CD4-positive, alpha-beta T cell treated with Interleukin-1 beta for 1 hour (primary cell): ENCODE results near the gene PARD6G.

Experiments
- DNase-seq, 2 donors: peaks; one replicate each; pipeline ENCODE4 v3.0.0-alpha.2; 2020 to 2022

Gene PARD6G

DNA sequence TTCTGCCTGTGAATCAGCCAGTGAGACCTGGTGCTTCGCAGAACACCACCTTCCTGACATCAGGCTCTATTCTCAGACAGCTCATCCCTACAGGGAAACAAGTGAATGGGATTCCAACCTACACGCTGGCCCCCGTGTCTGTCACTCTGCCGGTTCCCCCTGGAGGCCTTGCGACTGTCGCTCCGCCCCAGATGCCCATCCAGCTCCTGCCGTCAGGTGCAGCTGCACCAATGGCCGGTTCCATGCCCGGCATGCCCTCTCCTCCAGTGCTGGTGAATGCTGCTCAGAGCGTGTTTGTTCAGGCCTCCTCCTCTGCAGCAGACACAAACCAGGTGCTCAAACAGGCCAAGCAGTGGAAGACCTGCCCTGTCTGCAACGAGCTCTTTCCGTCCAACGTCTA lies 110.2 kb downstream of the PARD6G start:
- DNase-seq, result no peak

DNA sequence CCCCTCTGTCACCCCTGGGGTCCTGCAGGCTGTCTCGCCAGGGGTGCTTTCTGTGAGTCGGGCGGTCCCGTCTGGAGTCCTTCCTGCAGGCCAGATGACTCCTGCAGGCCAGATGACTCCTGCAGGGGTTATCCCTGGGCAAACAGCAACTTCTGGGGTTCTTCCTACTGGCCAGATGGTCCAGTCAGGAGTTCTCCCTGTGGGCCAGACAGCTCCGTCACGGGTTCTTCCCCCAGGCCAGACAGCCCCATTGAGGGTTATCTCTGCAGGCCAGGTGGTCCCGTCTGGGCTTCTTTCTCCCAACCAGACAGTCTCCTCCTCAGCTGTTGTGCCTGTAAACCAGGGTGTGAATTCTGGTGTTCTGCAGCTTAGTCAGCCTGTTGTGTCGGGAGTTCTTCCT lies 110.6 kb downstream of the PARD6G start:
- no peak for DNase-seq

DNA sequence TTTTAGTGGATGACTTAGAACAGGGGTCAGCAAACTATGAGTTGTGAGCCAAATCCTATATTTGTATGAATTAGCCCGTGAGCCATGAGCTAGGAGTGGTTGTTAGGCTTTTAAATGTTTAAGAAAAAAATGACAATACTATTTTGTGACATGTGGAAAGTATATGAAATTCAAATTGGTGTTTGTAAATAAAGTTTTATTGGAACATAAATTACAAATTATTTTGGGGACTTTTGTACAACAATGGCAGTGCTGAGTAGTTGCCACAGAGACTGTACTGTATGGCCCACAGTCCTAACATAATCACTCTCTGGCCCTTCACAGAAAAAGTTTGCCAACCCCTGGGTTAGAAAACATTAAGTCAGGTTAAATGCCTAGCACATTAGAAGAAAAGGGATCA lies 112.2 kb downstream of the PARD6G start:
- no peak for DNase-seq

DNA sequence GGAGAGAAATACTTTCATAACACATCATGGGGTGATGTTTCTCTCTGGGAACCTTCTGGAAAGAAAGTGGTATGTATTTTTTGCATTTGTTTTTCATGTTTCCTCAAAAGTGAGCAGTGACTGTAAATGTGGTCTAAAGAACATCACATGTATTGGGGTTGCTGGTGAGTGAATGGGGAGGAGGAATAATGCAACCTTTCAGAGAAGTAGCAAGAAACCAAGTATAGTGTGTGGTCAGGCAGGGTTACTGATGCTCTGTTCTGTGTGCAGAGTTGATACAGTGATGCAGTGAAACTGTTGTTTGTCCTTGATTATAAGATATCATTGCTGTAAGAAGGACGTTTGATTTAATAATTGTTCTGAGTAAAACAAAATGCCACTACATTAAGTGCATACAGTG lies 114.2 kb downstream of the PARD6G start:
- no peak for DNase-seq

DNA sequence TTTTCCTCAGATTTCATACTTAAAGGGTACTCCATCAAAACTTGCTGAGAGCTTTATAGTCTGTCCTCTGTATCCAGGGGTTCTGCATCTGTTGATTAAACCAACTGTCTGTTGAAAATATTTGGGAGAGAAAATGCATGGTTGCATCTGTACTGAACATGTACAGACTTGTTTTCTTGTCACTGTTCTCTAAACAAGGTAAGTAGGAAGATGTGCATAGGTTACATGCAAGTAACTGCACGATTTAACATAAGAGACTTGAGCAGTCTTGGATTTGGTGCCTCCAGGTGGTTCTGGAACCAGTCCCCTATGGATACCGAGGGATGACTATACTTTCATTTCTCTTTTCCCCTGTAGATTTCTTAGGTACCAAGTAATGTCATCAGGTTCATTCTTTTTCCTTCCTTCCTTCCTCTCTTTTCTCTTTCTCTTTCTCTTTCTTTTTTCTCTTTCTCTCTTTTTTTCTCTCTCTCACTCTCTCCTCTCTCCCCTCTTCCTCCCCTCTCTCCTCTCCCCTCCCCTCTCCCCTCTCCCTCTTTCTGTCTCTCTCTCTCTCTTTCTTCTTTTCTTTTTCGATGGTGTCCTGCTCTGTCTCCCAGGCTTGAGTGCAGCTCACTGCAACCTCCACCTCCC lies 115.0 kb downstream of the PARD6G start:
- DNase-seq, result no peak

DNA sequence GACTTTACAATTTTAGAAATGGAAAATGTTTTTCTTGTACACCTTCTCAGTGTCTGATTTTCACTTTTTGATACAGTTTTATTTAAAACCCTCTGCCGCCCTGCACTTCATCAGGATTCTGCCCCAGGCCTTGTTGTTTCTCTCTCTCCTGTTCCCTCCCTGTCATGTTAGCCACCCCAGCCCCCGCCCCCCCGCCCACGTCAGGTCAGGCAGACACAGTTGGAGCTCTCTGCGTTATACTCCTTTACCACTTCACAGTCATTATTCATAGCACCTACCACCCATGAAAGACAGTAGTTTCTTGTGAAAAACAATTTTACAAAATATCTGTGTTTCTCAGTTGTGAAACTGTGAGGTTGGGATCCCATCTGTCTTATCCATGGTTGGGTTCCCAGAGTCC lies 116.8 kb downstream of the PARD6G start:
- no peak for DNase-seq

DNA sequence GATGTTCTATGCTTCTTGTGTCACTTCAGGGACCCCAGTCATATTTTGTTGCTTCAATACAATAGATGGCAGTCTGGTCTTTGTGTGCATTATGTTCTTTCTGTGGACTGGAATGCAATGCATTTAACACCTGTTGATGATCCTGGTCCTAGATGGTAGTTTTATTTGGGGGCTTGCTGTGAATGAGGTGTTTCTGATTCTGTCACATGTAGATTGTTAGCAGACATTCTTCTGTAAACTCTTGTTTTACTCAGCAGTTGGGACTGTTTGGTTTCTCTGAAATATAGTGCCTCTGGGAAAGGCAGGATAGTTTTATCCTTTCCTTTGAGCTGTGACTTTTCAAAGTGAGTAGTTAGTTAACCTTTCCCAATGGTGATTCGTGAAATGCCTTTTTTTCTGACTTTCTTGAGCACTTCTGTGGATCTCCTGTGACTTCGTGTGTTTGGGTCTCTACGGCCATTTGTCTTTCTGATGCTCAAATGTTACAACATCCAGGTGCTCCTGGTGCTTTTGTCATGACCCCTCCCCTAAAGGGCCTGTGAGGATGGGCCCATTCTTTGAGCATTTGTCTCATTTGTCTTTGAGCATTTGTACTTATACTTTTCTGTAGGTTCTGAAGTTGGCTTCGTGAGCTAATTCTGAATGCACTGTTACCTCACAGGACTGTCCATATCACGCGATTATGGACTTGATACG lies 117.5 kb downstream of the PARD6G start:
- no peak for DNase-seq

DNA sequence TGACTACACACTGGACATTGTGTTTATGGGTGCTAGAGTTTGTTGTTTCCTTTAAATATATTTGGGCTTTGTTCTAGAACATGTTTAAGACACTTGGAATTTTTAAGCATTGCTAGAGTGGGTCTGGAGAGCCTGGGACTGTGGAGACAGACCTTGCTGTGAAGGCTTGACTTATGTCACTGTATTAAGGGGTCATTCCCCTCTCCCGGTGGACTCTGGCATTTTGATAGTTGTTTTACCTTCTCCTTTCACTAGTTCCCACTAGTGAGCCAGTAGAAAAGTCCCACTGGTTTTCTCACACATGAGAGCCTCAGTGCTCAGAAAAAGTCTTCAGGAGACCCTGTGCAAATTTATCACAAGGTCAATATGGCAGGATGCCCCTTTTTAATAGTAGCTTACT lies 119.7 kb downstream of the PARD6G start:
- DNase-seq, result no peak

DNA sequence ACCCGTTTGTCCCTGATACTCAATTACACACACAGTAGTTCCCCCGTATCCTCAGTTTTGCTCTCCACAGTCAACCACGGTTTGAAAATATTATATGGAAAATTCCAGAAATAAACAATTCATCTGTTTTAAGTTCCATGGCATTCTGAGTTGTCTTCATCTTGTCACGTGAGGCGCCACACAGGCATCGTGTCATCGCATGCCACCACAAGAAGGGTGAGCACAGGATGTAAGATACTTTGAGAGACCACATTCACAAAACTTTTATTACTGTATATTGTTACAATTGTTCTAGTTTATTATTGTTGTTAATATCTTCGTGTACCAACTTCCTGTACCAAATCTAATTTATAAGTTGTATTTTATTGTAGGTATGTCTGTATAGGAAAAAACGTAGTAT lies 120.5 kb downstream of the PARD6G start:
- no peak for DNase-seq

DNA sequence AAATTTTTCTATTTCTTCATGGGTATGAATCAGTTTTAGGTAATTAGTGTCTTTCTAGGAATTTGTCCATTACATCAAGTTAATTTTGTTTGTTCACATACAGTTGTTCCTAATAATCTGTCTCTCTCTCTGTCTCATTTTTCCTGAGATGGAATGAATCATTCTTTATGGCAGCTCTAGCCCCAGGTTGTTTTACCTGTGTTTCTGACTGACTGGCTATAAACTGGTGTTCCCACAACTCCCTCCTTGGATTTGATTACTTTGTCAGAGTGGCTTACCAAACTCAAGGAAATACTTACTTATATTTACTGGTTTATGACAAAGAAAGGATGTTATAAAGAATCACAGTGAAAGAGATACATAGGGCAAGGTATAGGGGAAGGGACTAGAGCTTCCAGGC lies 123.2 kb downstream of the PARD6G start:
- no peak for DNase-seq

DNA sequence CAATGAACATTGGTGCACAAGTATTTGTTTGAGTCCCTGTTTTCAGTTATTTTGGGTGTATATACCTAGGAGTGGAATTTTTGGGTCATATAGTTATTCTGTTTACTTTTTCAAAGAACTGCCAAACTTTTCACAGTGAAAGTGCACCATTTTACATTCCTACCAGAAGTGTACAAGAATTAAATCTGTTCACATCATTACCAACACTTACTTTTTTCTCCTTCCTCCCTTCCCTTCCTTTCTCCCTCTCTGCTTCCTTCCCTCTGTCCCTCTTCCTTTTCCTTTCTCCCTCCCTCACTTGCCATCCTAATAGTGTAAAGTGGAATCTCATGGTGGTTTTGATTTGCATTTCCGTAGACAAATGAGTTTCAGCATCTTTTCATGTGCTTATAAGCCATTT lies 126.4 kb downstream of the PARD6G start:
- no peak for DNase-seq

DNA sequence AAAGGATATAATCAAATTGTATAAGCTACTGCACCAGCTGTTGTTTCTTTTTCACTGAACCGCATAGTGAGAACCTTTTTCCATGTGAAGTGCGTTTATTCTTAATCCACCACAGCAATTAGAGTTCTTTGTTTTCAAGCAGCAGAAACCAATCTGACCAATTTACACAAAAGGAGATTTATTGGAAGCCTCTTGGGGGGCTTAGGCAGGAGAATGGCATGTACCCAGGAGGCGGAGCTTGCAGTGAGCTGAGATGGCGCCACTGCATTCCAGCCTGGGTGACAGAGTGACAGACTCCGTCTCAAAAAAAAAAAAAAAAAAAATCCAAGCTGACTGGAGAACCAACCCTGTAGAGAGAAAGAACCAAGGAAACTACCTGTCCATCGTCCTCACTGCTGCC lies 128.2 kb downstream of the PARD6G start:
- DNase-seq, result no peak

DNA sequence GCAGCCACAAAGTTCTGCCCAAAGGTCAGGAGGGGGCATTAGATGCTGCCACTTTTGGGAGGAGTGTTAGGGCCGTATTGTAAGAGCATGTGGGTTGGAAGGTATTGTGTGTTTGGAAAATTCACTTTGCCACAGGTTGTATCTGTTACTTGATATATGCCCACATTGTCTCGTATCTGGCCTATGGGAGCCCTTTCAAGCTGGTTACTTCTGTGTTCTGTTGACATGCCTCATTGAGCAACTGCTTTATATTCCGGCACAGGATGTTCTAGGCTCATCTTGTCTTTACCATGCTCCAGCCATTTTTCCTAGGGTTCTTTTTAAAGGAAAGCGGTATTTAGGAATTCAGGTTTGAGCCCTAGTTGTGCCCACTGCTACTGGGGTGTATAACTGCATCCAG lies 132.3 kb downstream of the PARD6G start:
- DNase-seq, result no peak

DNA sequence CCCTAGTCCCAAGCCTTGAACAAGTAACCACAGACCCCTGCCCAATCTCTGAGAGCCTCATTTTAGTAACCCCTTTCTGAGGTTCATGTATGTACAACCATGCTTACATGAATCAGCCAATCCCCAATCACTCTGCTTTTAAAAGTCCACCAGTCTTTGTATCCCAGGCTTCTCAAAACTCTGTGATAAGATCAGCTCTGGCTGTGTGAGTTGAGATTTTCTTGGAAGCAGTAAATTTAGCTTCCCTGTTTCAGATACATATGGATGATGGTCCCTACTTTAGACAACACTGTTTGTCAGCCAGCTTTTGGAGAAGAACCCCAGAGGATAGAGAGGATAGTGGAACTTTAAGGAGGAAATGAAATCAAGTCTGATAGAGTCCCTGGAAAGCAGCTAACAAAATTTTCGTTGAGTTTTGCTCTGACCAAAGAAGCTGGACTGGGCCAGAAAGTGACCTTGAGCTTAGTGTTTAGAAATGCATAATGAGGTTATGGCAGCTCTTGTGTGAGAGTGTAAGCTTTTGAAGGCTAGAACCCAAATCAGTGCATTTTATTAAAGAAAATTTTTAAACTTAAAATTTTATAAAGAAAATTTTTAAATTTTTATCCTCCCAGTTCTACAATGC lies 134.6 kb downstream of the PARD6G start:
- DNase-seq, result no peak

DNA sequence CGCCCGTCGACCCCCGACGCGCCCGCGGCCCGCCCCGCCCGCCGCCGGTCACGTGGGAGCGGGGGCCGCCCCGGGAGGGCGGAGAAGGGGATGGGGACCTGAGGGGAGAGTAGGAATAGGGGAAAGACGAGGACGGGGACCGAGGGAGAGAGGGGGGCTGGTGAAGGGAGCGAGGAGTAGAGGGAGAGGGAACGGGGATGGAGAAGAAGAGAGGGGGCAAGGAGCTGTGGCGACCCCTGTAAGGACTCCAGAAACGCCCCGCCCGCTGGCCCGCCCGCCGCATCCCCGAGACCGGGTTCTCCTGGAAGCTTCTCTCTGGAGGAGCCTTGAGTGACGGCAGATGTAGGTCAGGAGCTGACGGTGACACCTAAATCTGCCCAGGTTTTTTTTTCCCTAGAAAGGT lies 137.6 kb downstream of the PARD6G start:
- DNase-seq, result peak in 1 of 2 donors; percentile 14

DNA sequence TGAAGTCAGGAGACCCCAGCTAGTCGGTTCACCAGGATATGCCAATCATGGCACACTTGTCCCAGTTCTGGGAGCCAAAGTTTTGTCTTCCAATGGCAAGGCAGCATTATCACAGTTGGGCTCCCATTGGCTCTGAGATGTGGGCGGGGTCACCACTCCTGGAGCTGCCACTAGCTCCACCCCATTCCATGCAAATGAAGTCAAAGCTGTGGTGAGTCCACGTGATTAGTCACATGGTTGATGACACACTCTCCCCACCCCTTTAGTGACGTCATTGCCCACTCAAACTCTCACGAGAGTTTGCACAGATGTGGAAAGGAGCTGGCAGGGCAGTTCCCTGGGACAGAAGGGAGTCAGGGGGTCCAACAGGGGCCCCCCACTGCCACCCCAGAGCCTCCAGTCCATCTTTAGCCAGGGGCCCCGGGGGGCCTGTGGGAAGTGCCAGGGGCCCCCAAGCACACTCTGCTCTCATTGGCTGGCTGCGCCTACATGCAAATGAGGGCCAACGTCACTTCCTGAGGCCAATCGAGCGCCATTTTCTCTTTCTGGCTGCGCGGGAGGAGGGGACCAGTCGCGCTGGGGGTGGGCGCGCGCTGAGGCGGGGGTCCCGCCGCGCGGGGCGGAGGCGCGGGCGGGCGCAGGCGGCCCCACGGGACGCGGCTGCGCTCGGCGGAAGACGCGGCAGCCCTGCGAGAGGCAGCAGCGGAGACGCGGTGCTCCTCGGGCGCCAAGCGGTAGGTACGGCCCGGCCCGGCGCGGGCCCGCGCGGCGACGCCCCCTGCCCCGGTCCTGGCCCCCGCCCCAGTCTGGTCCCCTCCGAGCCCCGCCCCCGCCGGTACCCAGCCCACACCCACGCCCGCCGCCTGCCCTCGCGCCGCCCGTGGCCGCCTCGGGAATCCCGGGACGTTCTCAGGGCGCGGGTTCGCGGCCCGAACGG lies 138.3 kb downstream of the PARD6G start, which contains the start of gene ADNP2:
TSS of gene ADNP2 (plus strand) at position 524 of the 937 bp plus-strand sequence. CDS start 8,281 bp downstream, outside the sequence.
- DNase-seq, result peak; percentile 93 to 94

DNA sequence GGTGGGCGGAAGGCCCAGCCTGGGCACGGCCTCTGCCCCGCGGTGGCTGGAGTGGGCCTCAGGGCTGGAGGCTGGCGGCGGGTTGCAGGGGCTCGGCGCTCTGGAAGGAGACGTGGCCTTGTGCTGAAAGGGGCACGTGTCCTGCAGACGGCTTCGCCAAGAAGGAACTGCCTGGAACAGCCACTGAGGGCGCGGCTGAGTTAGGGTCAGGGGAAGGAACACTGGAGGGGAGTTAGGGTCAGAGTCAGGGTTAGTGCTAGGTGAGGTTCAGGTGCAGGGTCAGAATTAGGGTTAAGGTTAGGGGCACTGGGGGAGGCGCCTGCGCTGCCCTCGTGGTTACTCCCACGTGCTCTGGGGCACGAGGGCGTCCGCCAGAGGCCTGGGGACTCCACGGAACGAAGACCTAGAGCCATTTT lies 139.2 kb downstream of the PARD6G start:
- DNase-seq, result no peak

DNA sequence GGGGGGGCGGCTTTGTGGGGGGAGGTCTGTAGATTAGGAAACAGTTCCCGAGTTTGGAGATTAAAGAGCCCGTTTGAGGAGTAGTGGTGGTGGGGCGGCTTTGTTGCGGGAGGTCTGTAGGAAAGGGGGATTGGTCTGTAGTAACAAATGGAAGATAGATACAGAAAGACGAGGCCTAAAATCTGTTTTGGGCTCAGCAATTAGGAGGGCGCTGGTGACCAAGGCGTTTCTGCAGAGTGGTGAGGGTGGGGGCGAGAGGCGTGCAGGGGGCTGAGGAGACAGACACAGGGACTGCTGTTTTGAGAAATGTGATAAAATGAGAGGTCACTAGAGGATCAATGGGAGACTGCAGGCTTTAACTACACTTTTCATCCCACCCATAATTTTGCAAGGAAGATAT lies 139.9 kb downstream of the PARD6G start:
- DNase-seq, result no peak
